Measurements from ENCODE around the gene KYAT1. TPM values are rescaled to one million over a fixed set of nuclear protein-coding genes. Genes with fewer than 3 reads are reported as not detected.

KYAT1 gene
- total and polyA plus RNA-seq, 2 of the 8 experiments (the other 6 are each of a cell fraction or from before 2014, with no cell fraction given), result 30.4 to 42.2 TPM

DNA sequence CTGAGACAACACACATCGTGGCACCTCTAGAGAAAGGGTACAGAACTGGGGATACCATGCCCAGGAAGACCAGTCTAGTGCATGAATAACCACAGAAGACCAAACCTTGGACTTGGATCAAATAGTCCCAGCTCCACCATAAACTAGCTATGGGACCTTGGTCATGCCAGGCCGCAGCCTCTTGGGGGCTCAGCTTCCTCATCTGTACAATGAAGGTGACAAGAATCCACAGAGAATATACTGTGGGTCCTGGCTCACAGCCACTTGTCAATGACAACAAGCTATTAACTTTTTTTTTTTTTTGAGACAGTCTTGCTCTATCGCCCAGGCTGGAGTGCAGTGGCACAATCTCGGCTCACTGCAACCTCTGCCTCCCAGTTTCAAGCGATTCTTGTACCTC, 3.9 kb downstream of the KYAT1 start (continued):
- TF ChIP-seq, protein P1, sequence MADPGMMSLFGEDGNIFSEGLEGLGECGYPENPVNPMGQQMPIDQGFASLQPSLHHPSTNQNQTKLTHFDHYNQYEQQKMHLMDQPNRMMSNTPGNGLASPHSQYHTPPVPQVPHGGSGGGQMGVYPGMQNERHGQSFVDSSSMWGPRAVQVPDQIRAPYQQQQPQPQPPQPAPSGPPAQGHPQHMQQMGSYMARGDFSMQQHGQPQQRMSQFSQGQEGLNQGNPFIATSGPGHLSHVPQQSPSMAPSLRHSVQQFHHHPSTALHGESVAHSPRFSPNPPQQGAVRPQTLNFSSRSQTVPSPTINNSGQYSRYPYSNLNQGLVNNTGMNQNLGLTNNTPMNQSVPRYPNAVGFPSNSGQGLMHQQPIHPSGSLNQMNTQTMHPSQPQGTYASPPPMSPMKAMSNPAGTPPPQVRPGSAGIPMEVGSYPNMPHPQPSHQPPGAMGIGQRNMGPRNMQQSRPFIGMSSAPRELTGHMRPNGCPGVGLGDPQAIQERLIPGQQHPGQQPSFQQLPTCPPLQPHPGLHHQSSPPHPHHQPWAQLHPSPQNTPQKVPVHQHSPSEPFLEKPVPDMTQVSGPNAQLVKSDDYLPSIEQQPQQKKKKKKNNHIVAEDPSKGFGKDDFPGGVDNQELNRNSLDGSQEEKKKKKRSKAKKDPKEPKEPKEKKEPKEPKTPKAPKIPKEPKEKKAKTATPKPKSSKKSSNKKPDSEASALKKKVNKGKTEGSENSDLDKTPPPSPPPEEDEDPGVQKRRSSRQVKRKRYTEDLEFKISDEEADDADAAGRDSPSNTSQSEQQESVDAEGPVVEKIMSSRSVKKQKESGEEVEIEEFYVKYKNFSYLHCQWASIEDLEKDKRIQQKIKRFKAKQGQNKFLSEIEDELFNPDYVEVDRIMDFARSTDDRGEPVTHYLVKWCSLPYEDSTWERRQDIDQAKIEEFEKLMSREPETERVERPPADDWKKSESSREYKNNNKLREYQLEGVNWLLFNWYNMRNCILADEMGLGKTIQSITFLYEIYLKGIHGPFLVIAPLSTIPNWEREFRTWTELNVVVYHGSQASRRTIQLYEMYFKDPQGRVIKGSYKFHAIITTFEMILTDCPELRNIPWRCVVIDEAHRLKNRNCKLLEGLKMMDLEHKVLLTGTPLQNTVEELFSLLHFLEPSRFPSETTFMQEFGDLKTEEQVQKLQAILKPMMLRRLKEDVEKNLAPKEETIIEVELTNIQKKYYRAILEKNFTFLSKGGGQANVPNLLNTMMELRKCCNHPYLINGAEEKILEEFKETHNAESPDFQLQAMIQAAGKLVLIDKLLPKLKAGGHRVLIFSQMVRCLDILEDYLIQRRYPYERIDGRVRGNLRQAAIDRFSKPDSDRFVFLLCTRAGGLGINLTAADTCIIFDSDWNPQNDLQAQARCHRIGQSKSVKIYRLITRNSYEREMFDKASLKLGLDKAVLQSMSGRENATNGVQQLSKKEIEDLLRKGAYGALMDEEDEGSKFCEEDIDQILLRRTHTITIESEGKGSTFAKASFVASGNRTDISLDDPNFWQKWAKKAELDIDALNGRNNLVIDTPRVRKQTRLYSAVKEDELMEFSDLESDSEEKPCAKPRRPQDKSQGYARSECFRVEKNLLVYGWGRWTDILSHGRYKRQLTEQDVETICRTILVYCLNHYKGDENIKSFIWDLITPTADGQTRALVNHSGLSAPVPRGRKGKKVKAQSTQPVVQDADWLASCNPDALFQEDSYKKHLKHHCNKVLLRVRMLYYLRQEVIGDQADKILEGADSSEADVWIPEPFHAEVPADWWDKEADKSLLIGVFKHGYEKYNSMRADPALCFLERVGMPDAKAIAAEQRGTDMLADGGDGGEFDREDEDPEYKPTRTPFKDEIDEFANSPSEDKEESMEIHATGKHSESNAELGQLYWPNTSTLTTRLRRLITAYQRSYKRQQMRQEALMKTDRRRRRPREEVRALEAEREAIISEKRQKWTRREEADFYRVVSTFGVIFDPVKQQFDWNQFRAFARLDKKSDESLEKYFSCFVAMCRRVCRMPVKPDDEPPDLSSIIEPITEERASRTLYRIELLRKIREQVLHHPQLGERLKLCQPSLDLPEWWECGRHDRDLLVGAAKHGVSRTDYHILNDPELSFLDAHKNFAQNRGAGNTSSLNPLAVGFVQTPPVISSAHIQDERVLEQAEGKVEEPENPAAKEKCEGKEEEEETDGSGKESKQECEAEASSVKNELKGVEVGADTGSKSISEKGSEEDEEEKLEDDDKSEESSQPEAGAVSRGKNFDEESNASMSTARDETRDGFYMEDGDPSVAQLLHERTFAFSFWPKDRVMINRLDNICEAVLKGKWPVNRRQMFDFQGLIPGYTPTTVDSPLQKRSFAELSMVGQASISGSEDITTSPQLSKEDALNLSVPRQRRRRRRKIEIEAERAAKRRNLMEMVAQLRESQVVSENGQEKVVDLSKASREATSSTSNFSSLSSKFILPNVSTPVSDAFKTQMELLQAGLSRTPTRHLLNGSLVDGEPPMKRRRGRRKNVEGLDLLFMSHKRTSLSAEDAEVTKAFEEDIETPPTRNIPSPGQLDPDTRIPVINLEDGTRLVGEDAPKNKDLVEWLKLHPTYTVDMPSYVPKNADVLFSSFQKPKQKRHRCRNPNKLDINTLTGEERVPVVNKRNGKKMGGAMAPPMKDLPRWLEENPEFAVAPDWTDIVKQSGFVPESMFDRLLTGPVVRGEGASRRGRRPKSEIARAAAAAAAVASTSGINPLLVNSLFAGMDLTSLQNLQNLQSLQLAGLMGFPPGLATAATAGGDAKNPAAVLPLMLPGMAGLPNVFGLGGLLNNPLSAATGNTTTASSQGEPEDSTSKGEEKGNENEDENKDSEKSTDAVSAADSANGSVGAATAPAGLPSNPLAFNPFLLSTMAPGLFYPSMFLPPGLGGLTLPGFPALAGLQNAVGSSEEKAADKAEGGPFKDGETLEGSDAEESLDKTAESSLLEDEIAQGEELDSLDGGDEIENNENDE (IDR thresholded peaks at IDR 0.05; ENCODE audit: insufficient replicate concordance, low read length), result no peak
- TF ChIP-seq, protein P2, sequence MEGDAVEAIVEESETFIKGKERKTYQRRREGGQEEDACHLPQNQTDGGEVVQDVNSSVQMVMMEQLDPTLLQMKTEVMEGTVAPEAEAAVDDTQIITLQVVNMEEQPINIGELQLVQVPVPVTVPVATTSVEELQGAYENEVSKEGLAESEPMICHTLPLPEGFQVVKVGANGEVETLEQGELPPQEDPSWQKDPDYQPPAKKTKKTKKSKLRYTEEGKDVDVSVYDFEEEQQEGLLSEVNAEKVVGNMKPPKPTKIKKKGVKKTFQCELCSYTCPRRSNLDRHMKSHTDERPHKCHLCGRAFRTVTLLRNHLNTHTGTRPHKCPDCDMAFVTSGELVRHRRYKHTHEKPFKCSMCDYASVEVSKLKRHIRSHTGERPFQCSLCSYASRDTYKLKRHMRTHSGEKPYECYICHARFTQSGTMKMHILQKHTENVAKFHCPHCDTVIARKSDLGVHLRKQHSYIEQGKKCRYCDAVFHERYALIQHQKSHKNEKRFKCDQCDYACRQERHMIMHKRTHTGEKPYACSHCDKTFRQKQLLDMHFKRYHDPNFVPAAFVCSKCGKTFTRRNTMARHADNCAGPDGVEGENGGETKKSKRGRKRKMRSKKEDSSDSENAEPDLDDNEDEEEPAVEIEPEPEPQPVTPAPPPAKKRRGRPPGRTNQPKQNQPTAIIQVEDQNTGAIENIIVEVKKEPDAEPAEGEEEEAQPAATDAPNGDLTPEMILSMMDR (IDR thresholded peaks at IDR 0.05; ENCODE audit: control extremely low read depth in 1 of 3, insufficient read depth in 1 of 3, low read depth in 1 of 3, low read length in 3 of 3), result no peak
- TF ChIP-seq CBX5 (IDR thresholded peaks at IDR 0.05; ENCODE audit: low read depth, low read length), result no peak

Data from H1 (cell line).